Measurements from ENCODE around the gene GJA4. TPM values are rescaled to one million over a fixed set of nuclear protein-coding genes. Genes with fewer than 3 reads are reported as not detected.

Gene GJA4
- polyA plus RNA-seq, 1 of the 3 experiments (the other 2 are of a cell fraction), result not detected

GRCh38 chr1:34743775-34744174 is 49.0 kb upstream of the GJA4 start (continued):
- TF ChIP-seq USF2 (IDR thresholded peaks at IDR 0.05; ENCODE audit: borderline replicate concordance, low read depth, low read length) (no peak), REST (IDR thresholded peaks at IDR 0.05; ENCODE audit: low read depth, low read length) (no peak), MXI1 (IDR thresholded peaks at IDR 0.05; ENCODE audit: low read depth, low read length) (no peak), FOSL2 (IDR thresholded peaks at IDR 0.05; ENCODE audit: borderline replicate concordance, low read depth) (no peak), CHD2 (IDR thresholded peaks at IDR 0.05; ENCODE audit: low read length, partially characterized antibody) (no peak), GABPA (IDR thresholded peaks at IDR 0.05; ENCODE audit: low read depth) (no peak), MAX (IDR thresholded peaks at IDR 0.05; ENCODE audit: low read depth) (no peak), POLR2AphosphoS5 (IDR thresholded peaks at IDR 0.05; ENCODE audit: low read depth, low read length) (no peak), RXRA (IDR thresholded peaks at IDR 0.05; ENCODE audit: borderline replicate concordance, low read depth) (no peak), FOXM1 (IDR thresholded peaks at IDR 0.05; ENCODE audit: low read depth) (no peak)

- no peak overlapping the region for H3K4me3 ChIP-seq (ENCODE audit: low read depth in 2 of 2, low read length in 1 of 2)
- H3K27me3 ChIP-seq (ENCODE audit: insufficient read depth), result no peaks in the 10 kb centered on the region
- 23% methylated on average over 3 of the region's 3 CpGs for WGBS (ENCODE audit: low lambda C conversion rate)
- no peaks in the 10 kb centered on the region for H3K9me3 ChIP-seq
- DNase-seq, result no peak
- ChIA-PET POLR2A (no interaction called here), CTCF (interaction anchor here (0.8 to 4.9 kb wide), 10 partner anchors 8 to 1112 kb away, joined by 3 to 57 read pairs (median 12); partner anchors contain the start of gene GJB5)
- no peak overlapping the region for H3K4me2 ChIP-seq
- no peak for TF ChIP-seq MAX (IDR thresholded peaks at IDR 0.05; ENCODE audit: low read depth)
- no peak for TF ChIP-seq NFIC (IDR thresholded peaks at IDR 0.05; ENCODE audit: borderline replicate concordance)
- no peak for TF ChIP-seq RAD21 (IDR thresholded peaks at IDR 0.05; ENCODE audit: low read length)
- TF ChIP-seq POLR2AphosphoS5 (IDR thresholded peaks at IDR 0.05; ENCODE audit: low read depth, low read length), result no peak
- TF ChIP-seq GABPA (IDR thresholded peaks at IDR 0.05; ENCODE audit: low read depth), result no peak
- no peak for TF ChIP-seq NRF1 (IDR thresholded peaks at IDR 0.05; ENCODE audit: low read depth, low read length)
- no peak for TF ChIP-seq TCF12 (IDR thresholded peaks at IDR 0.05)
- no peaks in the 10 kb centered on the region for H3F3A ChIP-seq (replicated peaks; ENCODE audit: insufficient read depth)
- no peaks in the 10 kb centered on the region for H3K79me2 ChIP-seq (ENCODE audit: insufficient read depth)
- no peaks in the 10 kb centered on the region for H3K9me2 ChIP-seq
- no peak overlapping the region for H3K9ac ChIP-seq
- no peak overlapping the region for H2AFZ ChIP-seq (ENCODE audit: low read depth)
- H4K20me1 ChIP-seq (ENCODE audit: insufficient read depth), result no peaks in the 10 kb centered on the region
- H3K27ac ChIP-seq (ENCODE audit: low read depth in 2 of 2, low read length in 1 of 2), result no peak overlapping the region
- no peaks in the 10 kb centered on the region for H3K36me3 ChIP-seq (replicated peaks in 1 of 2; ENCODE audit: control insufficient read depth in 1 of 2, insufficient read depth in 2 of 2, low read length in 1 of 2)
- peaks cover 0 to 3% of the 10 kb centered on the region in 2 experiments; a peak in 1 of 4 replicates for H3K4me1 ChIP-seq (ENCODE audit: control insufficient read depth in 1 of 2, insufficient read depth in 2 of 2, low read depth in 1 of 2, low read length in 1 of 2)
Observed at GRCh38 chr1:34744851-34745250, 47.9 kb upstream of the GJA4 start.
